A673 (cell line): ENCODE measurements around the gene XG. TPM values are rescaled to one million over a fixed set of nuclear protein-coding genes. Genes with fewer than 3 reads are reported as not detected.

Source experiments
- BruUV-seq: library from RNA; stranded (reverse); fragments of 400-500 nt; replicated peaks from 2 replicates; lab custom pipeline; 2021; lab: Mats Ljungman, UMichigan
- CTCF ChIA-PET: fragments of 300-600 bp; sonication (Branson Sonifier 250); formaldehyde crosslinking; loops from one replicate; lab custom pipeline; 2022; ENCODE audit warnings: antibody characterized with exemption; lab: Charles Lee
- POLR2A ChIA-PET: fragments of 300-600 bp; sonication (Branson Sonifier 250); formaldehyde crosslinking; loops from one replicate; lab custom pipeline; 2022; ENCODE audit warnings: antibody characterized with exemption; ENCODE audit not compliant: low non-redundant PET; lab: Charles Lee
- DNase-seq: peaks from one replicate; pipeline ENCODE4 v3.0.0-alpha.2; 2015; ENCODE audit warnings: low spot score
- H3K27ac ChIP-seq: fragments of 200-600 bp; sonication (generic); 2 replicates; pipeline ENCODE4 v1.5.1; 2016; ENCODE audit warnings: mixed run types, low read depth, mild to moderate bottlenecking, mixed read lengths, antibody characterized with exemption, low read length; ENCODE audit not compliant: poor library complexity, severe bottlenecking
- H3K27me3 ChIP-seq: fragments of 200-600 bp; sonication (generic); replicated peaks from 2 replicates; pipeline ENCODE4 v1.6.1; 2017; ENCODE audit warnings: mixed run types, low read depth, mild to moderate bottlenecking, mixed read lengths, antibody characterized with exemption, low read length; ENCODE audit not compliant: insufficient read depth, poor library complexity
- H3K36me3 ChIP-seq: fragments of 200-600 bp; sonication (generic); 2 replicates; pipeline ENCODE4 v1.6.1; 2016; ENCODE audit warnings: mixed run types, mild to moderate bottlenecking, mixed read lengths, antibody characterized with exemption, low read length; ENCODE audit not compliant: insufficient read depth, poor library complexity, severe bottlenecking
- H3K4me1 ChIP-seq: fragments of 200-600 bp; sonication (generic); 2 replicates; pipeline ENCODE4 v1.6.1; 2017; ENCODE audit warnings: mixed run types, mild to moderate bottlenecking, mixed read lengths, antibody characterized with exemption, low read length; ENCODE audit not compliant: insufficient read depth, poor library complexity, severe bottlenecking
- H3K4me3 ChIP-seq: fragments of 200-600 bp; sonication (generic); 2 replicates; pipeline ENCODE4 v1.5.1; 2016; ENCODE audit warnings: low read depth, mixed run types, mild to moderate bottlenecking, mixed read lengths, low read length; ENCODE audit not compliant: poor library complexity, severe bottlenecking
- H3K9me3 ChIP-seq: fragments of 200-600 bp; sonication (generic); 2 replicates; pipeline ENCODE4 v1.6.1; 2016; ENCODE audit warnings: mixed run types, low read depth, mild to moderate bottlenecking, mixed read lengths, antibody characterized with exemption, low read length; ENCODE audit not compliant: poor library complexity, severe bottlenecking
- CTCF ChIP-seq: fragments of 300-800, 200-600 bp; sonication (generic); conservative IDR thresholded peaks from 2 replicates; pipeline ENCODE4 v1.5.1; 2017; ENCODE audit warnings: low read depth, mild to moderate bottlenecking, antibody characterized with exemption, low read length, moderate library complexity, mixed read lengths
- EZH2 ChIP-seq: fragments of 200-600 bp; sonication (generic); IDR thresholded peaks from 2 replicates; pipeline ENCODE4 v1.6.1; 2017; ENCODE audit warnings: borderline replicate concordance, low read depth, mild to moderate bottlenecking, mixed read lengths, antibody characterized with exemption, low read length; ENCODE audit not compliant: poor library complexity, severe bottlenecking
- intact Hi-C: fragments of 100-400 bp; cut with micrococcal nuclease; formaldehyde crosslinking; loops from one replicate; pipeline ENCODE4 v1.10.0; 2022; ENCODE audit not compliant: unreplicated experiment
- total RNA-seq: library from RNA; stranded (reverse); gene quantifications from 2 replicates; pipeline ENCODE4 v1.2.3, GENCODE V29; 2021

XG gene
- total RNA-seq, 1 experiment from 2014 or later, result 7.5 TPM

GRCh38 chrX:2712428-2712827 lies 39.4 kb upstream of the XG start:
- ChIA-PET CTCF (no interaction called here), POLR2A (no interaction called here)
- Histone ChIP-seq H3K4me1 (peaks cover 65% of the 10 kb centered on the region), H3K27me3 (no peaks in the 10 kb centered on the region), H3K9me3 (no peaks in the 10 kb centered on the region), H3K27ac (peak overlapping the region; percentile 48), H3K36me3 (peaks cover 58% of the 10 kb centered on the region), H3K4me3 (no peak overlapping the region)
- intact Hi-C loops, result no loop called here
- no peak for DNase-seq
- no TSS peak for BruUV-seq
- no peak for TF ChIP-seq CTCF

DNA sequence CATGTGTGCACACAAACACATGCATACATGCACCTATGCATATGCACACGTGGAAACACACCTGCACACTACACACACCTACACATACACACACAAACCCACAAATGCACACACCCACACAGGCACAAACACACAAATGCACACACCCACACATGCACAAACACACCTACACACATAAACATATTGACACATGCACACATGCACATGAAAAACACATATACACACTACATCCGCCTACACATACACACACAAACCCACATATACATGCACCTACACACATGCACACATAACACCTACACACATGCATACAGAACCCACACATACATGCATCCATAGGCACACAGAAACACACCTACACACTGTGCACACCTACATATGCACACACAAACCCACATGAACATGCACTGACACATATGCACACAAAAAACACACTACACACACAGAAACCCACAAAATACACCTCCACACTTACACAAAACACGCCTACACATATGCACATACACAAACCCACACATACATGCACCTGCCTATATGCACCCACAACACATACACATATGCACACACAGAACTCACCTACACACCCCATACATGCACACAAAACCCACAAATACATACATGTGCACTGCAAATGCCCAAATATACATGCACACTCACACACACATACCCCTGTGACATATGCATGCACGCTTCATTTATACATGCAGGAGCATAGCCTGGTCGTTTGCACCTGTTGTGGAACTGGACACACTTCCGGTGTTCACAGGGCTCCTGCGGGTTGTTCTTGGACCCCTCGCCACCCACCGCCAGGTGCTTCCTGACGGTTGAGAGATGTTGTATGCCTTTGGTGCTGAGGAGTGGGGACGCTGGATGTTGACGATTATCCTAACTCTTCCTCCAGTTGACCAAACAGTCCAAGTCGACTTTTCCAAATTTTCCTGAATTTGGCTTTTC lies 38.7 kb upstream of the XG start:
- BruUV-seq, result no TSS peak
- Histone ChIP-seq H3K9me3 (no peaks in the 10 kb centered on the region), H3K27ac (peak overlapping the region; percentile 48), H3K4me3 (no peak overlapping the region), H3K4me1 (peaks cover 58% of the 10 kb centered on the region), H3K27me3 (no peaks in the 10 kb centered on the region), H3K36me3 (peaks cover 65% of the 10 kb centered on the region)
- ChIA-PET POLR2A (no interaction called here), CTCF (no interaction called here)
- intact Hi-C loops, result no loop called here
- TF ChIP-seq CTCF (no peak), EZH2 (no peak)
- no peak for DNase-seq

GRCh38 chrX:2714551-2714950 lies 37.3 kb upstream of the XG start:
- intact Hi-C loops, result no loop called here
- H3K36me3 ChIP-seq, result peaks cover 79% of the 10 kb centered on the region

More at GRCh38 chrX:2714551-2714950, 37.3 kb upstream of the XG start:
- TSS peak; percentile 1 for BruUV-seq
- TF ChIP-seq CTCF, result no peak
- no peak for TF ChIP-seq EZH2
- peaks cover 44% of the 10 kb centered on the region for H3K4me1 ChIP-seq
- no peak overlapping the region for H3K4me3 ChIP-seq
- POLR2A ChIA-PET, result no interaction called here
- peak overlapping the region; percentile 56 for H3K27ac ChIP-seq
- H3K9me3 ChIP-seq, result no peaks in the 10 kb centered on the region
- CTCF ChIA-PET, result no interaction called here
- H3K27me3 ChIP-seq, result no peaks in the 10 kb centered on the region
- DNase-seq, result no peak
